Muscle of leg (tissue), 11 donors: ENCODE results near the gene RBFOX2. TPM values are rescaled to one million over a fixed set of nuclear protein-coding genes. Genes with fewer than 3 reads are reported as not detected.
"Not testable (repeated sequence)": the region's sequence is repeated elsewhere in the genome, so short reads cannot be mapped to it uniquely, and the experiment has no call there.

Experiments used
- DNase-seq: peaks from one replicate; pipeline ENCODE4 v3.0.0; 2013
- H3K27ac ChIP-seq: one replicate; pipeline ENCODE4 v1.5.1; 2013; ENCODE audit warnings: mild to moderate bottlenecking, low read length, control low read depth
- H3K27me3 ChIP-seq: one replicate; pipeline ENCODE4 v1.6.1; 2013; ENCODE audit warnings: low read length; ENCODE audit not compliant: control insufficient read depth, insufficient read depth
- H3K36me3 ChIP-seq: one replicate; pipeline ENCODE4 v1.6.1; 2013; ENCODE audit warnings: low read length; ENCODE audit not compliant: control insufficient read depth, insufficient read depth
- H3K4me1 ChIP-seq: one replicate; pipeline ENCODE4 v1.6.1; 2013; ENCODE audit warnings: low read length; ENCODE audit not compliant: control insufficient read depth, insufficient read depth
- H3K4me3 ChIP-seq: one replicate; pipeline ENCODE4 v1.5.1; 2013; ENCODE audit warnings: low read length, control low read depth
- H3K9me3 ChIP-seq: replicated peaks from 2 replicates; pipeline ENCODE4 v1.6.1; 2013; ENCODE audit warnings: low read depth, low read length; ENCODE audit not compliant: control insufficient read depth
- WGBS: methylation state at CpG from one replicate; pipeline ENCODE4 v1.1.5; 2013; ENCODE audit warnings: missing lambda C conversion rate; ENCODE audit not compliant: insufficient coverage; 5-methylcytosine and 5-hydroxymethylcytosine counted together
- polyA plus RNA-seq, 8 donors: library from polyadenylated mRNA; unstranded; fragments of 120-200 nt; gene quantifications; one replicate each; pipeline versions ENCODE4 v1.2.1 to v1.2.3, GENCODE V29; 2013; ENCODE audit warnings: inconsistent platforms in 1 of 8, low replicate concordance in 1 of 8; ENCODE audit not compliant: insufficient read length in 8 of 8, insufficient read depth in 1 of 8
- total RNA-seq: library from RNA; stranded (reverse); fragments of 120-200 nt; gene quantifications from one replicate; pipeline ENCODE4 v1.2.4, GENCODE V29; 2013

The RBFOX2 gene
- total and polyA plus RNA-seq, 9 donors, result 159 to 234 (median 197) TPM

- H3K27me3 ChIP-seq, result no peaks in the 10 kb centered on the region
- no peak overlapping the region for H3K27ac ChIP-seq
- H3K36me3 ChIP-seq, result peaks cover 6% of the 10 kb centered on the region
- H3K4me3 ChIP-seq, result no peak overlapping the region
- no CpG with 5 or more reads among the region's 2 CpGs for WGBS
- no peaks in the 10 kb centered on the region for H3K9me3 ChIP-seq
- no peak for DNase-seq
- no peaks in the 10 kb centered on the region for H3K4me1 ChIP-seq
Observed at GRCh38 chr22:35824256-35824655, 204.4 kb downstream of the RBFOX2 start.

GRCh38 chr22:35821654-35822053 is 207.0 kb downstream of the RBFOX2 start:
- DNase-seq, result no peak
- no peaks in the 10 kb centered on the region for H3K9me3 ChIP-seq
- H3K4me3 ChIP-seq, result no peak overlapping the region
- peaks cover 3% of the 10 kb centered on the region for H3K4me1 ChIP-seq
- peaks cover 4% of the 10 kb centered on the region for H3K36me3 ChIP-seq
- H3K27ac ChIP-seq, result no peak overlapping the region
- no peaks in the 10 kb centered on the region for H3K27me3 ChIP-seq
- no CpG with 5 or more reads among the region's 1 CpG for WGBS

- no peak overlapping the region for H3K27ac ChIP-seq
- H3K4me1 ChIP-seq, result peaks cover 3% of the 10 kb centered on the region
- no peaks in the 10 kb centered on the region for H3K9me3 ChIP-seq
- H3K4me3 ChIP-seq, result no peak overlapping the region
- H3K36me3 ChIP-seq, result peaks cover 2% of the 10 kb centered on the region
- no peaks in the 10 kb centered on the region for H3K27me3 ChIP-seq
- no CpG with 5 or more reads among the region's 1 CpG for WGBS
- DNase-seq, result no peak
Observed at GRCh38 chr22:35819421-35819820, 209.2 kb downstream of the RBFOX2 start.

GRCh38 chr22:35818897-35819296 is 209.7 kb downstream of the RBFOX2 start:
- H3K27ac ChIP-seq, result no peak overlapping the region
- DNase-seq, result no peak
- H3K9me3 ChIP-seq, result no peaks in the 10 kb centered on the region
- no peaks in the 10 kb centered on the region for H3K27me3 ChIP-seq
- H3K36me3 ChIP-seq, result peaks cover 2% of the 10 kb centered on the region
- H3K4me1 ChIP-seq, result peaks cover 3% of the 10 kb centered on the region
- no peak overlapping the region for H3K4me3 ChIP-seq
- no CpG with 5 or more reads among the region's 1 CpG for WGBS

- Histone ChIP-seq H3K36me3 (peaks cover 16% of the 10 kb centered on the region), H3K27me3 (no peaks in the 10 kb centered on the region), H3K27ac (no peak overlapping the region), H3K4me1 (peaks cover 3% of the 10 kb centered on the region), H3K9me3 (no peaks in the 10 kb centered on the region), H3K4me3 (no peak overlapping the region)
- 54% methylated on average over 2 of the region's 4 CpGs for WGBS
- DNase-seq, result no peak
Observed at GRCh38 chr22:35812600-35812999, 216.0 kb downstream of the RBFOX2 start.

- Histone ChIP-seq H3K9me3 (no peaks in the 10 kb centered on the region), H3K4me3 (no peak overlapping the region), H3K27ac (no peak overlapping the region), H3K36me3 (peaks cover 16% of the 10 kb centered on the region), H3K4me1 (no peaks in the 10 kb centered on the region), H3K27me3 (no peaks in the 10 kb centered on the region)
- 100% methylated on average over 1 of the region's 3 CpGs for WGBS
- no peak for DNase-seq
Observed at GRCh38 chr22:35811670-35812069, 217.0 kb downstream of the RBFOX2 start.

- Histone ChIP-seq H3K36me3 (peaks cover 19% of the 10 kb centered on the region), H3K27me3 (no peaks in the 10 kb centered on the region), H3K4me1 (no peaks in the 10 kb centered on the region), H3K4me3 (no peak overlapping the region), H3K27ac (no peak overlapping the region), H3K9me3 (no peaks in the 10 kb centered on the region)
- no peak for DNase-seq
- WGBS, result 89% methylated on average over 5 of the region's 9 CpGs
Observed at GRCh38 chr22:35809816-35810215, 218.8 kb downstream of the RBFOX2 start.

GRCh38 chr22:35808377-35808776 is 220.2 kb downstream of the RBFOX2 start:
- no peak overlapping the region for H3K27ac ChIP-seq
- no peak overlapping the region for H3K4me3 ChIP-seq
- H3K4me1 ChIP-seq, result no peaks in the 10 kb centered on the region
- H3K36me3 ChIP-seq, result peaks cover 20% of the 10 kb centered on the region
- WGBS, result no CpG with 5 or more reads among the region's 2 CpGs
- DNase-seq, result no peak
- H3K27me3 ChIP-seq, result no peaks in the 10 kb centered on the region
- peaks cover 2% of the 10 kb centered on the region for H3K9me3 ChIP-seq

GRCh38 chr22:35806668-35807067 is 222.0 kb downstream of the RBFOX2 start:
- 100% methylated on average over 2 of the region's 8 CpGs for WGBS
- peaks cover 28% of the 10 kb centered on the region for H3K36me3 ChIP-seq
- H3K27me3 ChIP-seq, H3K27ac ChIP-seq, H3K4me1 ChIP-seq, H3K4me3 ChIP-seq, DNase-seq, H3K9me3 ChIP-seq: not testable (repeated sequence)

GRCh38 chr22:35805466-35805865 is 223.2 kb downstream of the RBFOX2 start:
- no peaks in the 10 kb centered on the region for H3K27me3 ChIP-seq
- DNase-seq, result no peak
- H3K27ac ChIP-seq, result no peak overlapping the region
- no CpG with 5 or more reads among the region's 2 CpGs for WGBS
- H3K4me3 ChIP-seq, result no peak overlapping the region
- H3K36me3 ChIP-seq, result peaks cover 21% of the 10 kb centered on the region
- peaks cover 2% of the 10 kb centered on the region for H3K9me3 ChIP-seq
- H3K4me1 ChIP-seq, result no peaks in the 10 kb centered on the region

- H3K4me1 ChIP-seq, result no peaks in the 10 kb centered on the region
- WGBS, result 80% methylated on average over 1 of the region's 1 CpG
- H3K9me3 ChIP-seq, result peaks cover 2% of the 10 kb centered on the region
- no peak overlapping the region for H3K27ac ChIP-seq
- no peak overlapping the region for H3K4me3 ChIP-seq
- peaks cover 17% of the 10 kb centered on the region for H3K36me3 ChIP-seq
- no peak for DNase-seq
- H3K27me3 ChIP-seq, result no peaks in the 10 kb centered on the region
Observed at GRCh38 chr22:35804421-35804820, 224.2 kb downstream of the RBFOX2 start.
